Left ventricle myocardium inferior (tissue), 1 donor: ENCODE measurements around the gene ZNF469. TPM values are rescaled to one million over a fixed set of nuclear protein-coding genes. Genes with fewer than 3 reads are reported as not detected.
A peak's percentile ranks its signal among the peaks of the same experiment; 100 is the strongest.

Source experiments
- DNase-seq: peaks from one replicate; pipeline ENCODE4 v3.0.0-alpha.2; 2020
- H3K27ac ChIP-seq: fragments of 200-600 bp; replicated peaks from 2 replicates; pipeline ENCODE4 v1.8.0; 2021
- H3K27me3 ChIP-seq: fragments of 200-600 bp; 2 replicates; pipeline ENCODE4 v1.8.0; 2021; ENCODE audit warnings: low read depth
- H3K36me3 ChIP-seq: fragments of 200-600 bp; 2 replicates; pipeline ENCODE4 v1.8.0; 2021
- H3K4me1 ChIP-seq: fragments of 200-600 bp; 2 replicates; pipeline ENCODE4 v1.8.0; 2021
- H3K4me3 ChIP-seq: fragments of 200-600 bp; 2 replicates; pipeline ENCODE4 v1.8.0; 2021; ENCODE audit warnings: mild to moderate bottlenecking, moderate library complexity
- H3K9me3 ChIP-seq: fragments of 200-600 bp; replicated peaks from 2 replicates; pipeline ENCODE4 v1.8.0; 2021
- CTCF ChIP-seq: fragments of 200-600 bp; IDR thresholded peaks from 2 replicates; pipeline ENCODE4 v1.8.0; 2021; ENCODE audit warnings: antibody characterized with exemption, mild to moderate bottlenecking, borderline replicate concordance
- intact Hi-C: fragments of 100-400 bp; cut with micrococcal nuclease; formaldehyde crosslinking; loops from one replicate; pipeline ENCODE4 v1.11.0; 2022
- total RNA-seq: library from RNA; stranded (reverse); fragmentation: NEBNext Ultra II Directional; extraction: Animal tissue kit (Norgen Biotek cat#: 25700); gene quantifications from one replicate; pipeline ENCODE4 v1.2.1, GENCODE V29; 2021
- donor health status: DM: no; HTN: yes; CAD: no; lungs with severe emphysema.

ZNF469 gene
- total RNA-seq, 1 donor from 2014 or later: 0.74 TPM

GRCh38 chr16:88378401-88378800 lies 4.4 kb upstream of the ZNF469 start:
- Histone ChIP-seq H3K27ac (no peak overlapping the region), H3K4me3 (no peak overlapping the region), H3K36me3 (no peaks in the 10 kb centered on the region), H3K27me3 (peaks cover 41% of the 10 kb centered on the region), H3K4me1 (peaks cover 4% of the 10 kb centered on the region), H3K9me3 (no peaks in the 10 kb centered on the region)
- no peak for TF ChIP-seq CTCF
- intact Hi-C loops: no loop called here
- DNase-seq: peak; percentile 4

GRCh38 chr16:88378836-88379693 lies 3.7 kb upstream of the ZNF469 start:
- DNase-seq: peak; percentile 8
- H3K36me3 ChIP-seq: no peaks in the 10 kb centered on the region
- no peak for TF ChIP-seq CTCF
- H3K27ac ChIP-seq: no peak overlapping the region
- peaks cover 47% of the 10 kb centered on the region for H3K27me3 ChIP-seq
- H3K4me1 ChIP-seq: peaks cover 9% of the 10 kb centered on the region
- no peak overlapping the region for H3K4me3 ChIP-seq
- no peaks in the 10 kb centered on the region for H3K9me3 ChIP-seq
- intact Hi-C loops: no loop called here

- no peaks in the 10 kb centered on the region for H3K36me3 ChIP-seq
- H3K27me3 ChIP-seq: peaks cover 53% of the 10 kb centered on the region
- peak; percentile 4 for DNase-seq
- no peak overlapping the region for H3K27ac ChIP-seq
- H3K4me1 ChIP-seq: peaks cover 11% of the 10 kb centered on the region
- no peaks in the 10 kb centered on the region for H3K9me3 ChIP-seq
- intact Hi-C loops: no loop called here
- no peak for TF ChIP-seq CTCF
- H3K4me3 ChIP-seq: no peak overlapping the region
Observed at GRCh38 chr16:88379694-88380040, 3.1 kb upstream of the ZNF469 start.

GRCh38 chr16:88380099-88380498 lies 2.7 kb upstream of the ZNF469 start:
- peaks cover 11% of the 10 kb centered on the region for H3K4me1 ChIP-seq
- no peaks in the 10 kb centered on the region for H3K36me3 ChIP-seq
- no peaks in the 10 kb centered on the region for H3K9me3 ChIP-seq
- H3K4me3 ChIP-seq: no peak overlapping the region
- TF ChIP-seq CTCF: no peak
- no peak overlapping the region for H3K27ac ChIP-seq
- intact Hi-C loops: no loop called here
- H3K27me3 ChIP-seq: peaks cover 58% of the 10 kb centered on the region
- no peak for DNase-seq

- DNase-seq: no peak
- Histone ChIP-seq H3K27me3 (peaks cover 63% of the 10 kb centered on the region), H3K4me3 (no peak overlapping the region), H3K4me1 (peaks cover 11% of the 10 kb centered on the region), H3K27ac (no peak overlapping the region), H3K9me3 (no peaks in the 10 kb centered on the region), H3K36me3 (no peaks in the 10 kb centered on the region)
- intact Hi-C loops: no loop called here
- no peak for TF ChIP-seq CTCF
Observed at GRCh38 chr16:88380619-88381018, 2.1 kb upstream of the ZNF469 start.
